Embryonic facial prominence (tissue), 1 donor: Measurements from ENCODE around the gene ITPK1.

Source experiments
- DNase-seq: peaks from one replicate; pipeline ENCODE4 v3.0.0-alpha.2; 2016; ENCODE audit errors: extremely low spot score

Gene ITPK1

DNA sequence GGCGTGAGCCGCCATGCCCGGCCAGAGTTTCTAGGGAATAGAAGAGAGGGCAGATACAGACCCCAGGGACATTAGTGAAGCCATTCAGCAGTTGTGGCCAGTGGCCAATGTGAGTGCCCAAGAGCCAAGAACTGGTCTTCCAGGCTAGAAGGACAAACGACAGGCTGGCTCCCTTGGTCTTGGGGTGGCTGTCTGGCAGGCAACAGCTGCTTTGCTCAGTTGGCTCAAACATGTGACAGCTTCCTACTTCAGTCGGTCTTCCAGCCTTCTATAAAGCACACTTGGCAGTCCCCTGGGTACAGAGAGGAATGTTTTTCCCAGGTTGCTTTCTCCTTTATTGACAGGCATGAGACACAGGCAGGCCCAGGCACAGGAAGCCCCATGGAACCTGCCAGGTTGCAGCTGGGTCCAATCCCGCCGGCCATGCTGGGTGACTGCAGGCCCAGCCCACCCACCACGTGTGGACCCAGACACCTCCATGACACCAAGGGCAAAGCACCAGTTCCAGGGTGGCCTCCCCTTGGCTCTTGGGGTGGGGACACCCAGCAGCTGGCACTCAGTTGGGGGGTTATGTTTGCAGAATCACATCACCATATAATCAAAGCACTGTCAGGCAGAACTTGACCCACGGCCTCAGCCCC, 177.4 kb downstream of the ITPK1 start:
- DNase-seq, result no peak

DNA sequence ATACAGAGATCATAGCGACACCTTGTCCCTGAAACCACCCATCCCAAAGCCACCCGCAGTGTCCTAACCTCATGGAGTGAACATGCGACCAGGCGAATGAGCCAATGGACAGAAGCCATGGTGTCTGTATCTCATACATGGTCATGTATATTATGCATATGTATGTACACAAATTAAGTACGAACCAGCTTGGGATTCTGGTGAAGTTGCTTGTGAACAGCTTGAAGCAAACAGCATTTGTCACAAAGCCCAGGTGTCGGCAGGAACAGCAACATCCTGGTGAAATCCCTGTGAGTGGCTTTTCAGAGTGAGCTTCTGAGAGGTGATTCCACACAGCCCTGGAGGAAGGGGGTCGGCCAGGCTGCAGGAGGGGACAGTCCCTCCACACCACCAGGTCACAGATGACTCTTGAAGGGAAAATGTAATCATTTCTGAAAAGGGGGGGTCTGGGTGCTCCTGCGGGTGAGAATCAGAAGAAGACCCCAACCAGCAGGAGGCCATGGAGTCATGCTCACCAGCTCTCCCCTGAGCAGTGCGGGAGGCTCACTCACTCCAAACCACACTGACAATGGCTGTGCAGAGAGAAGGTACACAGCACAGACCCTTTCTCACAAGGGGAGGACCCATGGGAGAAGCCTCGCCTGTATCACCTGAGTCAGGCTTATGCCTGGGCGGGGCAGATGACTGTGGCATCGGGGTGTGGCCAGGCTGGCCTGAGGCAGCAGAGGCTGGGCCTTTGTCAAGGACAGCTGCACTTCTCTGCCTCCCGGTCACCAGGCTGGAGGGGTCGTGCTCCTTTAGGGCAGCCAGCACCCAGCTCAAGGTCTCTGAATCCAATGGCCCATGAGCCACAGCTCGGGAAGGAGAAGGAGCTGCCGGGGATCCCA, 178.4 kb downstream of the ITPK1 start:
- no peak for DNase-seq

DNA sequence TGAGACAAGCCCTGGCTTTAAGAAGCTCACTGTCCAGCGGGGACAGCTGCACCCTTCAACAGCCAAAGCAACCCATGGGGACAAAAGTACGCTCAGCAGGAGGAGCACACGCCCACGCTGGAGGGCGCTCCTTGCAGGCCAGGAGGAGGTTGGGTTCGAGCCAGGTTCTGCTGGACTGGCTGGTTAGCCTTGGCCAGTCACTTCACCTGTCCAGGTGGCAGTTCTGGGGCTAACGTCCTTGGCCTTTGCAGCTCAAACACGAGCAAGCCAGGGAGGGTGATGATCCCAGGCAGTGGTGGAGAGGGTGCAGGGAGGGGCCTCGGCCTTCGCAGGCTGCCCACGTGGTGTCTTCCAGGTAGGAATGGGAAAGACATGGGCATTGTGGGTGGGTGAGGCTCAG, 179.6 kb downstream of the ITPK1 start:
- DNase-seq, result no peak

DNA sequence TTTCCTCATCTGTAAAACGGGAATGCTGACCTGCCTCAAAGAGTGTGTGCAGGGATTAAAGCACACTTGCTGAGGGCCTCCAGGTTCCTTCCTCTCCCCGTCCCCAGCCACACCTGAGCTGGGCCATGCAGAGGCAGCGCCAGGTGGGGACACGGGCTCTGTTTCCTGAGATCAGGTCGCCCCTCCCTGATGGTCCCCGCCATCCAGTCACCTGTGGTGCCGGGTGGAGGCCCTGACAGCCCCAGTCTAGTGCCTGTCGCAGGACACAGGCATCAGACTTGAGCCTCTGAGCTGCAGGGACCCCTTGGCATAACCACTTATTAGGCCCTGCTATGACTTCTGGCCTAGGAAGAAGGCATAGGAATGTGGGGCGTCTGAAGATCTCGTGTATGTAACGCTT, 180.3 kb downstream of the ITPK1 start:
- DNase-seq, result no peak

DNA sequence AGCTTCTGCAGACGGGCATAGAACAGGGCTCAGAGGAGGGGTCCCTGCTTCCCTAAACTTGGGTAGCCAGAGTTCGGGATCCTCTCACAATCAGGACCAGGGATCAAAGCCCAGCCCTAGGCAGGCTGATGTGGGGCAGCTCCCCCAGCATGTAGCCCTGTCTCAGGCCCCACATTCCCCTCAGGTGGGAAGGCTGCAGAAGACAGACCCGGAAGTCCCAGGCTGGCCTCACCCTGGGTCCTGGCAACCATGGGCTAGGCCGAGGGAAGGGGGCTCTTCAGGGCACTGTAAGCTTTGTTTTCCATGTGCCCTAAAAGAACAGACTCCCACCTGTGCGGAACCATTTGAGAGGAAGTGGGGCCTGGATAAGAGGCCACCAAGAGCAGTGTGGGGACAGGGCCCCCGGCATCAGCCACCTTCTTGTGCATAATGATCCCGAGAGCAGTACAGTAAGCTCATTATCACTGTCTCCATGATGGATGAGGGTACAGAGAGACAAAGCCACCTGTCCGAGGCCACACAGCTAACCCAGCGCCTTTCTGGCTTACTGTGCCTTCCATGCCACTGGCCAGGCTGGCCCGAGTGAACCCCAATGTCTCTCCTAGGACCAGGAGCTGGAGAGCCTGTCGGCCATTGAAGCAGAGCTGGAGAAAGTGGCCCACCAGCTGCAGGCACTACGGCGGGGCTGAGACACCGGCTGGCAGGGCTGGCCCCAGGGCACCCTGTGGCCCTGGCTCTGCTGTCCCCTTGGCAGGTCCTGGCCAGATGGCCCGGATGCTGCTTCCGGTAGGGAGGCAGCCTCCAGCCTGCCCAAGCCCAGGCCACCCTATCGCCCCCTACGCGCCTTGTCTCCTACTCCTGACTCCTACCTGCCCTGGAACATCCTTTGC, 181.3 kb downstream of the ITPK1 start:
- DNase-seq, result no peak

DNA sequence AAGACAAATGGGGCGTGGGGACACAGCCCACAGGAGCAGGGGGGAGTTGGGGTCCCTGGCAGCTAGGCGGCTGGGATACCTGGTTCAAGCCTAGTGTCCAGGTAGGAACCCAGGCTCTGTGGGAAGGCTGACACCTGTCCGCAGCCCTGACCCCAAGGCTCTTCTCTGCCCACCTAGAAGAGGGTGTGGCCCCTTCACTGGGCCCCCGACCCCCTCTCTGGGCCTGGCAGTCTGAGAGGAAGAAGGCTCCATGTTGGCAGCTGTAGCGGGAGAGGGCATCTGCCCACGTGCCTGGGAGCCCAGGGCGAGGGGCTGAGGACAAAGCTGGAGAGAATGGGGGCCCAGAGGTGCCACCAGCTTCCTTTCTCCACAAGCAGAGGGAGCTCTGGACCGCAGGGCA, 182.2 kb downstream of the ITPK1 start:
- DNase-seq, result no peak

DNA sequence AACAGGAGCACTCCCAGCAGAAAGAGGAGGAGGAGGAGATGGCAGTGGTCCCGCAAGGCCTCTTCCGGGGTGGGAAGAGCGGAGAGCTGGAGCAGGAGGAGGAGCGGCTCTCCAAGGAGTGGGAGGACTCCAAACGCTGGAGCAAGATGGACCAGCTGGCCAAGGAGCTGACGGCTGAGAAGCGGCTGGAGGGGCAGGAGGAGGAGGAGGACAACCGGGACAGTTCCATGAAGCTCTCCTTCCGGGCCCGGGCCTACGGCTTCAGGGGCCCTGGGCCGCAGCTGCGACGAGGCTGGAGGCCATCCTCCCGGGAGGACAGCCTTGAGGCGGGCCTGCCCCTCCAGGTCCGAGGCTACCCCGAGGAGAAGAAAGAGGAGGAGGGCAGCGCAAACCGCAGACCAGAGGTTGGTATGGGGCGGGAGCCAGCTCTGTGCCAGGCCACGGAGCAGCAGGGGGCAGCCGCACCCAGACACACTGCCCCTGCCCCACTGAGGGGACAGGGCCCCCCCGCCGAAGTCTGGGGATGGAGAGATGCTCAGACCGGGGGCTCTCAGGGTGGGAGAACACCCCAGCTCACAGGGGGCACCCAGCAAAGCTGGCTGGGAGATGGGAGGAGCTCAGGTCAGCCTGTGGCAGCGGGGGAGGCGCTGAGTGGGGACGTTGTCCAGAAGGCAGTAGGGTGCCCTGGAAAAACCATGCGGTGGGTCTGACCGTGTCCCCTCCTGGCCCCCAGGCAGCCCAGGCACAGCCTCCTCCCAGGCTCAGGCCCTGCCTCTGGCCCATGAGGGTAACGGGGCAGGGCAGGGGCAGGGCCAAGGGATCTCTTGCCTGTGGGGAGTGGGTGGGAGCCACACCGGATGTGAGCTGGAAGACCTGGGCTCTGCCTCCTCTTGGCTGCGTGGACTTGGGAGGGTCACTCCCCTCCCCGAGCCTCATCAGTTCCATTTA, 183.0 kb downstream of the ITPK1 start:
- no peak for DNase-seq

DNA sequence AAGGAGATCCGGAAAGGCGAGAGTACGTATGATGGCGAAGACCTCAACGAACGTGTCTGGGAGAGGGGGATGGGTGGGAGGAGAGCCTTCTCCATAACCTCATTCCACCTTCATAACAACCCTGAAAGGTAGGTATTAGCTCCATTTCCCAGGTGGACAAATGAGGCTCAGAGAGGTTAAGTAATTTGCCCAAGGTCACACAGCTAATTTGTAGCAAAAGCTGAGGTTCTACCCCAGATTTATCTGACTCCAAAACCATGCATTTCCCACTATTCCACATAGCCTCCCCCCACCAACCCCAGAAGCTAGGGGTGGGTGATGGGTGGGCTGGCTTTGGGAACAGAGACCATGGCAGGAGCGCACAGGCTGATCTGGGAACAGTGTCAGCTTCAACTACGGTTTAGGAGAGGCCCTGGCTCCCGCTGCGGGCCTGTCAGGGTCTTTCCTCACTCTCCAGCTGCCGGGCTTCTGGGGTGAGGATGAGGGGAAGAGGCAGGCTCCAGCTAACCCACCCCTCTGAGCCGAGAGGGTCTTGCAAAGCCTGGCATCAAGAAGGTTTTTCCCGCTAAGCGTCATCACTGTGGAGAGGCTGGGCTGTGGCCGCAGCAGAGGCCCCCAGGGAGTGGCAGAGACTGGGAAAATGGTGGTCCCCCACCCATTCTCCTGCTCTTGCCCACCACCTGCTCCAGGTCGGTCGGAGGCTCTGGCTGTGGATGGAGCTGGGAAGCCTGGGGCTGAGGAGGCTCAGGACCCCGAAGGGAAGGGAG, 183.9 kb downstream of the ITPK1 start:
- DNase-seq, result no peak

DNA sequence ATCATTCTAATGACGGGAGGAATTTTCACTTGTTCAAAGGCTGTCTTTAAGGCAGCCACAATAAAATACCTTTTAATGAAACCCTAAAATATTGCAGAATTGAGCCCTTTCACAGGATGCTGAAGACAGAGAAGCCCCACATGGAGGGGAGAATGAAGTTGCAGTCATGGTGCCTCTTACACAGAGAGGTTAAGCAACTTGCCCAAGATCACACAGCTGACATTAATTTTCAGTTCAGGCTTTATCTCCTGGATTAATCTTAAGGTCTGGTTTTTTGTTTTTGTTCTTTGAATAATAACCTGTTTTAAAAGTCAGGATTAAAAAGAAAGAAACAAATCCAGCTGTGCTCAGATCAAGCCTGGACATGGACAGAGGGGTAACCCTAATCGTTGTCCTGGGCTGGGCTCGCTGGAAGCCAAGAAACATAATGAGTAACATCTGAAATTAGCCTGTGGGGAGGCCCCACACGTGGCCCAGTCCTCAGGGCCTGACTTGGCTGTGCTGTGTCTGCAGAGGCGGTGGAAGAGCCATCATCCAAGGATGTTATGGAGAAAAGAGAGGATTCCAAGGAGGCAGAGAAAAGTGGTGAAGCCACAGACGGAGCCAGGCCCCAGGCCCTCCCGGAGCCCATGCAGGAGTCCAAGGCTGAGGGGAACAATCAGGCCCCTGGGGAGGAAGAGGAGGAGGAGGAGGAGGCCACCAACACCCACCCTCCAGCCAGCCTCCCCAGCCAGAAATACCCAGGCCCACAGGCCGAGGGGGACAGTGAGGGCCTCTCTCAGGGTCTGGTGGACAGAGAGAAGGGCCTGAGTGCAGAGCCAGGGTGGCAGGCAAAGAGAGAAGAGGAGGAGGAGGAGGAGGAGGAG, 184.8 kb downstream of the ITPK1 start:
- DNase-seq, result no peak

DNA sequence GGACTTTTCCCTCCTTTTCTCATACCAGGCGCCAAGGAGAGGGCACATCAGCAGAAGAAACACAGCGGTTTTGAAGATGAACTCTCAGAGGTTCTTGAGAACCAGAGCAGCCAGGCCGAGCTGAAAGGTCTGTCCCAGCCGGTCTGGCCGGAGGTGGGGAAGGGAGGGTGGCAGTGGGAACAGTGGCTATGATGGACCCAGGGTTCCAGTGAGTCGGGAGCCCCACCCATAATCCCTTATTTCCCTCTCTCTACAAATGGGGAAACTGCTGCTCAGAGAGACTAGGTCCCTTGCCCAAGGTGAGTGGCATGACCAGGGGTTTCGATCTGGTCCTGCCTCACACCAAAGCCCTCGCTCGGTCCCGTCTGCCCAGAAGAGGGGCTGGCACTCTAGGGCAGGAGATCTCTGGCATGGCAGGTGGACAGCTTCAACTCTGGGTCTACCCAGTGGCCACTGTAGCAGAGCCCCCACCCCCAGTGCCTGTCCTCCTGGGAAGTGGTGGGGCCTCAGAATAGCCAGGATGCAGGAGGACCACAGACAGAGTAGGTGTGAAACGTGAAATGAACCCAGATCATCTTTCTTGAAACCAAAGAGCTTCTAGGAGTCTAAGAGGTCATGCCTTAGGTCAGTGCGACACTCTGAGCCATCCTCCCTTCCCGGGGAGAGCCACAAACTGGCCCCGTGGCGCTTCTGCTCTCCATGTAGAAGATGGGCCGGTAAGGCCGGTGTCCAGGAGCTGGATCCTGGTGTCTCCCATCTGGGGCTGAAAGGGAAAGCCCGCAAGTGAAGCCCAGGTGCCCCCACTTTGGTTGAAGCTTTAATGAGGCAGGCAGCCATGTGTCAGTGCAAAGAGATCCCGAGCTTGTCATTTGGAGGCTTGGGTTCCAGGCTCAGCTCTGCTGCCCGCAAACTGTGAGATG, 185.8 kb downstream of the ITPK1 start:
- DNase-seq, result no peak

DNA sequence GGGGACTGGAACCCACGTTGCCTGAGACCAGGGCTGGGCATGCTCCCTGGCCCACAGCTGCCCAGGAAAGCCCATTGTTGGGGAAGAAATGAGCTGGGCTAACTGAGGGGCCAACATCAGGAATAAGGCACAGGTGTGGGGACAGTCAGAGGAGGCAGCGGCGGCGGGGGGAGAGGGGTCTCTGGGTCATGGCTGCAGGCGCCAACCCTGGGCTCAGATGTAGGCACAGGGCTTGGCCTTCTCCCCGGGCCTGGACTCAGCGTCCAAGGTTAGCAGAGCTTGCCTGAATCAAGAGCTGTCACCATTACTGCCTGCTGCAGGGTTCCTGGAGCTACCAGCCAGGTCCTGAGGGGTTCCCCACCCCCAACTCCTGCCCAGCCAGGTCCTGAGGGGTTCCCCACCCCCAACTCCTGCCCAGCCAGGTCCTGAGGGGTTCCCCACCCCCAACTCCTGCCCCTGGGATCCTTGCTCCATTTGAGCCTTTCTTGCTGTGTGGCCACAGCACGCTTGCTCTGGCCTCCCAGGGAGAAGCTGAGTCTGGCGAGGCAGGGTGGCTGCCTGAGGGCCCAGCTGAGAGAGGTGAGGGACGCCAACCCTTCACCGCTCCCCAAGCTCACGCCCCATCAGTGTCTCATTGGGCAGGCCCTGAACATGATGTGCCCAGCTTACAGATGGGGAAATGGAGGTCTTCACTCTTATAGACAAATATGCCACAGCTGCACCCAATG, 186.6 kb downstream of the ITPK1 start:
- DNase-seq, result no peak

DNA sequence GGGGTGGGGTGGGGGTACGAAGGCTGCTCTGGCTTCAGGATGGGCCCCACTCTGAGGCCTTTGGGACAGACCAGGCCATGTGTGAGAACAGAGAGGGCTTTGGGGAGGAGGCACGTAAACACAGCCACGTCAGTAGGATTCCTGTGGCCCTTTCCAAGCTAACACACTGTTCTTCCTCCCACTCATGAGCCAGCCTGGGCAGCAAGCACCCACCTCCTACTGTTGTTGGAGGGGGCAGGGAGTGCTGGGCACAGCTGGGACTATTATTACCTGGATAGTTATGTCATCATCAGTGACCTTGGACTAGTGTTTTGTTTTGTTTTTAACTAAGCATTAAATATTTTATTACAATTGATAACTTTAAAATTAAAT, 187.5 kb downstream of the ITPK1 start:
- DNase-seq, result no peak

DNA sequence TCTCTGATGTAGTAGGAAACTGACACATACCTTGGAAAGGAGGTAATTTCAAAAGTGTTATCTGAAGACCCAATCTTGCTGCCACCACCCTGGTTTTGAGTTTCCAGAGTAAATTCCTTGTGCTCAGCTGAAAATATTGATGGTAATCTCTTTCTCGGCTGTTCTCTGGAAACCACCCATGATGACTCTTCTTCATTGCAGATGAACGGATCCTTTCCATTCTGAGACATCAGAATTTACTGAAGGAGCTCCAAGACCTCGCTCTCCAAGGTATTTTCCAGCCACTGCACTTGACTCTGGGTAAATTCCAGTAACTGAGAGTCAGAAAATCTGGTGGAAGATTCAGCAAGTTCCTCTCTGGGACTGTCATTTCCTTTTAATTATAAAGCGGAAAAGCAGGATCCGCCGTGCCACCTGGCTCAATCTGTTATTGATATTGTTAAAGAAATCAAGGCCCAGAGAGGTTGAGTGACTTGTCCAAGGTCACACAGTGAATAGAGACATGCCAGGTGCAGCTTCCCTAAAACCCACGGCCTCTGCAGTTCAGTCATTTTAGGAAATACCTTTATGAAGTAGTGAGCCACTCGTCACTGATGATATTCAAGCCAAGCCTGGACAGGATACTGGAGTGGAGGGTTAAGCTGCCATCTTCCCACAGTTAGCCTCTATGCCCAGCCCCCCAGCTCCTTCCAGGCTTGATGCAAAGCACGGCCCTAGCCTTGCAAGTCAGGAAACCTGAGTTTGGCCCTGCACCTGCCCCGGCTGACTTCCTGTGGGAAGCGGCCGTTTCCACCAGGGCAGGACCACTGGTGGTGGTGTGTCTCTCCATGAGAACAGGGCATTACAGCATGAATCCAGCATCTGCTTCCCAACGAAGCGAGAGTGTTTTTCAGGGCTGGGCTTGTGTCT, 188.1 kb downstream of the ITPK1 start:
- DNase-seq, result no peak

DNA sequence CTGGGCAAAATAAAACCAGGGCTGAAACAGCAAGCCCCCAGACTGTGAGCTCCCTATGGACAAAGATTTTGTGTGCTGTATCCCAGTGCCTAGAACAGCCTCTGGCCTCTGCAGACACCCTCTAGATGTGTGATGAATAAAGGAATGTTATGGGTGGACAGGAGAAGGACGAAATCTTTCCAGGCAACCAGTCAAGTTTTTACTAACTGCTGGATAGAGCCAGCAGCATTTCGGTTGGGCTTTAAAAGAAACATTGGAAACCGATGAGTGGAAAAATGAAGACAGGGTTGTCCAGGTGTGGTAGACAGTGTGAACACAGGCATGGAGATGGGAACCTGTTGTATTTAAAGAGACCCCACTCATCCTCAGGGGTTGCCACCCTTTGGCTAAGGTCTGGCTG, 188.8 kb downstream of the ITPK1 start:
- no peak for DNase-seq

DNA sequence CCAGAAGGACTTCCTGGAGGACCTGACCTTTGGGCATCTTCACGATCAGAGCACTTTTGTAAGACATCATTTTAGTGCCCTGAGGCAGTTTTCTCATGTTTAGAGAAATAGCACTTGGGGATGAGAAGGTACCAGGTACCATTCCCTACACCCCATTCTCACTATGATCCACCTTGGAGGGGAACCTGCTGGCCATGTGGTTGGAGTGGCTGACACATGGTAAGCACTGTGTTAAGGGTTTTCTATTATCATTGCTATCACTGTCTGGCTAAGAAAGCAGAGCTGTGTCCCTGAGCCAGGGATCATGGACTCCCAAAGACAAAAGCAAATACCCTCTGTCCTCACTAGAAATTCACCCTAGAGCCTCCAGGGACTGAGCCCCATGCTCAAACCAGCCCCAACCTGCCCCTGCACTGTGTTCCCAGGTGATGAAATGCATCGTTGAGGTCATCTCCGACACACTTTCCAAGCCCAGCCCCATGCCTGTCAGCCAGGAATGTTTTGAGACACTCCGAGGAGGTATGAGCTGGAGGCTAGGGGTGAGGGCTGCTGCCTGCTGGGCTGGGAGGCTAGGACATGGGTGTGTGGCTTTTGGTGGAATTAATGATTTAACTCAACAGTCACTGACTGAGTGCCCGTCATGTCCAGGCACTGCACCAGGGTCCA, 189.4 kb downstream of the ITPK1 start:
- DNase-seq, result no peak

DNA sequence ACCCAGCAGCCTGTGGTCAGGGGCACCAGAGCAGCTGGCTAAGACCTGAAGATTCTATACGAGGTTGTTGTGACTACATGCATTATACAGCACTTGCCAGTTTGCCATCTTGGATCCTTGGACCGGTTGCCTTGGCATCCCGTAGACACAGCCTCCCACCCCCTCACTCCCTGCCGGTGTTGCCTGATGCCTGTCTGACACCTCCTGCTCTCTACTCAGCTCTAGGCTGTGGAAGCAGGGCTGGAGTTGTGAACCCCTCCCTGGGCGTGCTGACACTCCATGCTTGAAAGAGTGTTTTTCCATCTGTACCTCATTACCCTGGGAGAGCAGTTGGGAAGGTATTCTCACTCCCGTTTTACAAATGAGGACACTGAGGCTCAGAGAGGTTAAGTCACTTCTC, 190.3 kb downstream of the ITPK1 start:
- DNase-seq, result no peak
